ENCODE measurements around the gene BSND. TPM values are rescaled to one million over a fixed set of nuclear protein-coding genes. Genes with fewer than 3 reads are reported as not detected.

Gene BSND
- total and polyA plus RNA-seq, 9 donors, result 0.10 to 0.46 (median 0.10) TPM; not detected in 6

Other genes with a start within 250 kb of the BSND start
- 1 to 10 TPM; 3.2 to 9.6 (median 7.0) TPM for gene PARS2, start 234.4 kb upstream of the BSND start, total RNA-seq
- gene PARS2, start 234.4 kb upstream of the BSND start, polyA plus RNA-seq, result 1 to 10 TPM; 4.3 to 6.4 TPM
- gene TTC22, start 197.6 kb upstream of the BSND start, total RNA-seq, result 1 to 10 TPM in 4 of 7 donors, under 1 TPM in 3; 0.13 to 9.1 (median 1.1) TPM
- under 1 TPM; 0.21 to 0.47 TPM for gene TTC22, start 197.6 kb upstream of the BSND start, polyA plus RNA-seq
- 100 to 1,000 TPM in 2 of 7 donors, 10 to 100 TPM in 5; 10.5 to 220 (median 74.6) TPM for gene DHCR24, start 111.7 kb upstream of the BSND start, total RNA-seq
- gene DHCR24, start 111.7 kb upstream of the BSND start, polyA plus RNA-seq, result 1,000 to 10,000 TPM in 1 of 2 donors, 10 to 100 TPM in 1; 24.9 to 1,394 TPM
- 1 to 10 TPM in 2 of 7 donors, under 1 TPM in 3, not detected in 2; 0.22 to 2.9 (median 0.60) TPM for gene TMEM61, start 18.3 kb upstream of the BSND start, total RNA-seq
- under 1 TPM in 1 of 2 donors, not detected in 1; 0.63 TPM for gene TMEM61, start 18.3 kb upstream of the BSND start, polyA plus RNA-seq
- gene PCSK9, start 40.6 kb downstream of the BSND start, total RNA-seq, result under 1 TPM in 3 of 7 donors, not detected in 4; 0.12 to 0.52 (median 0.48) TPM
- gene PCSK9, start 40.6 kb downstream of the BSND start, polyA plus RNA-seq, result under 1 TPM in 1 of 2 donors, not detected in 1; 0.01 TPM
- 10 to 100 TPM; 29.8 to 51.4 (median 42.5) TPM for gene USP24, start 216.4 kb downstream of the BSND start, total RNA-seq
- gene USP24, start 216.4 kb downstream of the BSND start, polyA plus RNA-seq, result 10 to 100 TPM; 11.5 to 22.3 TPM

Measured in ovary (tissue), 9 donors.